ENCODE measurements around the gene WRNIP1. TPM values are rescaled to one million over a fixed set of nuclear protein-coding genes. Genes with fewer than 3 reads are reported as not detected.

Gene WRNIP1
- total RNA-seq = 51.8 and 53.6 TPM in 2 replicates

DNA sequence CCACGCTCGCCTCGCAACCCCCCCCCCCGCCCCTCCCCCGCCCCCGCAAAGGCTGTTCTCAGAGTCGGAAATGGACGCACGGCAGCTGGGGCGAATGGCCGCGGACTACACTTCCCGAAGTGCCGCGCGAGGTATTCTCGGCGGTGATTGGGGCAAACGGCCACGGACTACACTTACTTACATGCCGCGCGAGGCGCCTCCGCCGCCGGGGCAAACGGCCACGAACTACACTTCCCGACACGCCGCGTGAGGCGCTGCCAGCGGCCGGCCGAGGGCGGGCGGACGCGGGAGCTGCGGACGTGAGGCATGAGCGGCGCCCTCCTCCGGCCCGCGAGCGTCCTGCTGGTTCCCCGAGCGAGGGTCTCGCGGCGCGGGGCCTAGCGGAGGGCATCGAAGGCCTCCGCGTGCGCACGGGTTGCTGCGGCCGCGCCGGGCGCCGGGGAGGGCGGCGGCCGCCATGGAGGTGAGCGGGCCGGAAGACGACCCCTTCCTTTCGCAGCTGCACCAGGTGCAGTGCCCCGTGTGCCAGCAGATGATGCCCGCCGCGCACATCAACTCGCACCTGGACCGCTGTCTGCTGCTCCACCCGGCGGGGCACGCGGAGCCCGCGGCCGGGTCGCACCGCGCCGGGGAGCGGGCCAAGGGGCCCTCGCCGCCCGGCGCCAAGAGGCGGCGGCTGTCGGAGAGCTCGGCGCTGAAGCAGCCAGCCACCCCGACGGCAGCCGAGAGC is at the start of gene WRNIP1:
TSS of gene WRNIP1 (plus strand) at position 228 of the 730 bp plus-strand sequence. CDS start at position 458, 230 bp downstream.

DNA sequence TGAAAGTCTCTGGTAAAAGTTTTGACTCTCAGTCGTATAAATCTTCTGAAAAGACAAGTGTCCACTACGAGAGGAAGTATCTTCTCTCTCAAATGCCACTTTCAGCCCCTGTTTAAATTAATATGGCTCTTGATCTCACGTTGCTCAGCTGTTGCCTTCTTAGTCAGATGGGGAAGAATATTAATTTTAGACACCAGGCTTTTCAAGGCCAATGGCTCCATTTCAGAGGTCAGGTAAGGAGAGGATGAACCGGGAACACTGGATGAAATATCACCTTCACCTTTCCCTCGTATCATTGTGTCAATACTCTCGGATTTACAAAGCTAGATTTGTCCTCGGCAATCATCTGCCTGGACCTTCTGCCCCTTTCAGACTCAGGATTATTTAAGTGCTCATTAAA is 14.4 kb upstream of the WRNIP1 start, which contains the start of gene MYLK4:
TSS of gene MYLK4 (minus strand) at position 91 of the 400 bp plus-strand sequence. CDS start 1,628 bp downstream, outside the sequence.

Other genes with a start within 250 kb of the WRNIP1 start
- 0.24 and 0.81 TPM in 2 replicates for gene MYLK4, start 14.5 kb upstream of the WRNIP1 start, total RNA-seq
- 12.2 and 16.8 TPM in 2 replicates for gene SERPINB1, start 76.5 kb downstream of the WRNIP1 start, total RNA-seq
- 9.4 and 9.5 TPM in 2 replicates for gene SERPINB9, start 137.9 kb downstream of the WRNIP1 start, total RNA-seq
- 52.2 and 60.1 TPM in 2 replicates for gene SERPINB6, start 206.2 kb downstream of the WRNIP1 start, total RNA-seq
- 25.2 and 29.9 TPM in 2 replicates for gene NQO2, start 234.5 kb downstream of the WRNIP1 start, total RNA-seq

All from cardiac ventricle fibroblast (primary cell).